ENCODE measurements around the gene VTI1A.

GRCh38 chr10:112816033-112816430 is 369.0 kb downstream of the VTI1A start:
- TF ChIP-seq CTCF (CRISPR knock-in tag; IDR thresholded peaks at IDR 0.05) (no peak), KDM1A (CRISPR knock-in tag; IDR thresholded peaks at IDR 0.05) (no peak), GABPA (IDR thresholded peaks at IDR 0.05; ENCODE audit: low read depth, low read length) (no peak), GABPA (CRISPR knock-in tag; IDR thresholded peaks at IDR 0.05; ENCODE audit: low read depth) (no peak), YY1 (IDR thresholded peaks at IDR 0.05; ENCODE audit: insufficient read depth, insufficient replicate concordance, low read depth, low read length) (no peak), FOXK1 (CRISPR knock-in tag; IDR thresholded peaks at IDR 0.05; ENCODE audit: borderline replicate concordance, low read depth) (no peak), ZZZ3 (CRISPR knock-in tag; IDR thresholded peaks at IDR 0.05; ENCODE audit: borderline replicate concordance) (no peak), MIXL1 (CRISPR knock-in tag; IDR thresholded peaks at IDR 0.05) (no peak), ZBTB7B (CRISPR knock-in tag; IDR thresholded peaks at IDR 0.05) (no peak), CENPBD1 (CRISPR knock-in tag; IDR thresholded peaks at IDR 0.05; ENCODE audit: borderline replicate concordance, low read depth) (no peak), ZFP82 (CRISPR knock-in tag; IDR thresholded peaks at IDR 0.05; ENCODE audit: borderline replicate concordance) (no peak), ZNF431 (CRISPR knock-in tag; IDR thresholded peaks at IDR 0.05; ENCODE audit: borderline replicate concordance, low read depth) (no peak)
- TF ChIP-seq, protein P1, sequence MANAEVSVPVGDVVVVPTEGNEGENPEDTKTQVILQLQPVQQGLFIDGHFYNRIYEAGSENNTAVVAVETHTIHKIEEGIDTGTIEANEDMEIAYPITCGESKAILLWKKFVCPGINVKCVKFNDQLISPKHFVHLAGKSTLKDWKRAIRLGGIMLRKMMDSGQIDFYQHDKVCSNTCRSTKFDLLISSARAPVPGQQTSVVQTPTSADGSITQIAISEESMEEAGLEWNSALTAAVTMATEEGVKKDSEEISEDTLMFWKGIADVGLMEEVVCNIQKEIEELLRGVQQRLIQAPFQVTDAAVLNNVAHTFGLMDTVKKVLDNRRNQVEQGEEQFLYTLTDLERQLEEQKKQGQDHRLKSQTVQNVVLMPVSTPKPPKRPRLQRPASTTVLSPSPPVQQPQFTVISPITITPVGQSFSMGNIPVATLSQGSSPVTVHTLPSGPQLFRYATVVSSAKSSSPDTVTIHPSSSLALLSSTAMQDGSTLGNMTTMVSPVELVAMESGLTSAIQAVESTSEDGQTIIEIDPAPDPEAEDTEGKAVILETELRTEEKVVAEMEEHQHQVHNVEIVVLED (CRISPR knock-in tag; IDR thresholded peaks at IDR 0.05; ENCODE audit: borderline replicate concordance), result no peak
- TF ChIP-seq, protein P2, sequence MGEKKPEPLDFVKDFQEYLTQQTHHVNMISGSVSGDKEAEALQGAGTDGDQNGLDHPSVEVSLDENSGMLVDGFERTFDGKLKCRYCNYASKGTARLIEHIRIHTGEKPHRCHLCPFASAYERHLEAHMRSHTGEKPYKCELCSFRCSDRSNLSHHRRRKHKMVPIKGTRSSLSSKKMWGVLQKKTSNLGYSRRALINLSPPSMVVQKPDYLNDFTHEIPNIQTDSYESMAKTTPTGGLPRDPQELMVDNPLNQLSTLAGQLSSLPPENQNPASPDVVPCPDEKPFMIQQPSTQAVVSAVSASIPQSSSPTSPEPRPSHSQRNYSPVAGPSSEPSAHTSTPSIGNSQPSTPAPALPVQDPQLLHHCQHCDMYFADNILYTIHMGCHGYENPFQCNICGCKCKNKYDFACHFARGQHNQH (CRISPR knock-in tag; IDR thresholded peaks at IDR 0.05), result no peak
- TF ChIP-seq, protein P3, sequence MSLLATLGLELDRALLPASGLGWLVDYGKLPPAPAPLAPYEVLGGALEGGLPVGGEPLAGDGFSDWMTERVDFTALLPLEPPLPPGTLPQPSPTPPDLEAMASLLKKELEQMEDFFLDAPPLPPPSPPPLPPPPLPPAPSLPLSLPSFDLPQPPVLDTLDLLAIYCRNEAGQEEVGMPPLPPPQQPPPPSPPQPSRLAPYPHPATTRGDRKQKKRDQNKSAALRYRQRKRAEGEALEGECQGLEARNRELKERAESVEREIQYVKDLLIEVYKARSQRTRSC (CRISPR knock-in tag; IDR thresholded peaks at IDR 0.05; ENCODE audit: low read depth), result no peak

Data from HepG2 (cell line).